Urinary bladder (tissue), 4 donors: Measurements from ENCODE around the gene ZNF32. TPM values are rescaled to one million over a fixed set of nuclear protein-coding genes. Genes with fewer than 3 reads are reported as not detected.

ENCODE experiments used
- DNase-seq: peaks from one replicate; pipeline ENCODE4 v3.0.0-alpha.2; 2015; ENCODE audit errors: extremely low spot score
- H3K27ac ChIP-seq: one replicate; pipeline ENCODE4 v1.5.1; 2013; ENCODE audit warnings: low read depth, mild to moderate bottlenecking, moderate library complexity
- H3K36me3 ChIP-seq: one replicate; pipeline ENCODE4 v1.6.1; 2013; ENCODE audit warnings: mild to moderate bottlenecking, moderate library complexity; ENCODE audit not compliant: insufficient read depth
- H3K4me1 ChIP-seq: one replicate; pipeline ENCODE4 v1.6.1; 2013; ENCODE audit warnings: mild to moderate bottlenecking, moderate library complexity; ENCODE audit not compliant: insufficient read depth
- H3K4me3 ChIP-seq: one replicate; pipeline ENCODE4 v1.5.1; 2013; ENCODE audit warnings: low read depth, low read length
- WGBS: extraction: QIAGEN DNeasy Blood & Tissue Kit; methylation state at CpG from one replicate; pipeline ENCODE4 v1.1.7; 2013; 5-methylcytosine and 5-hydroxymethylcytosine counted together
- polyA plus RNA-seq: library from polyadenylated mRNA; stranded (reverse); fragments of 200-250 nt; gene quantifications from one replicate; pipeline ENCODE4 v1.2.3, GENCODE V29; 2013
- total RNA-seq: library from RNA; depleted of rRNA; stranded (reverse); fragments of >200 nt; gene quantifications from one replicate; pipeline ENCODE4 v1.2.3, GENCODE V29; 2014
- donor health status: healthy with polysubstance abuse.
- donor health status: healthy.

The ZNF32 gene
- total and polyA plus RNA-seq, 2 donors: 37.7 to 50.9 TPM

- H3K4me1 ChIP-seq: no peaks in the 10 kb centered on the region
- no peak for DNase-seq
- H3K27ac ChIP-seq: no peak overlapping the region
- no peak overlapping the region for H3K4me3 ChIP-seq
- WGBS: 95% methylated on average over 16 of the region's 16 CpGs
- H3K36me3 ChIP-seq: no peaks in the 10 kb centered on the region
Observed at GRCh38 chr10:43688348-43688892, 39.7 kb upstream of the ZNF32 start.

- Histone ChIP-seq H3K4me1 (no peaks in the 10 kb centered on the region), H3K36me3 (no peaks in the 10 kb centered on the region), H3K27ac (no peak overlapping the region), H3K4me3 (no peak overlapping the region)
- no peak for DNase-seq
- WGBS: 83% methylated on average over 7 of the region's 7 CpGs
Observed at GRCh38 chr10:43687373-43687772, 38.7 kb upstream of the ZNF32 start.

DNA sequence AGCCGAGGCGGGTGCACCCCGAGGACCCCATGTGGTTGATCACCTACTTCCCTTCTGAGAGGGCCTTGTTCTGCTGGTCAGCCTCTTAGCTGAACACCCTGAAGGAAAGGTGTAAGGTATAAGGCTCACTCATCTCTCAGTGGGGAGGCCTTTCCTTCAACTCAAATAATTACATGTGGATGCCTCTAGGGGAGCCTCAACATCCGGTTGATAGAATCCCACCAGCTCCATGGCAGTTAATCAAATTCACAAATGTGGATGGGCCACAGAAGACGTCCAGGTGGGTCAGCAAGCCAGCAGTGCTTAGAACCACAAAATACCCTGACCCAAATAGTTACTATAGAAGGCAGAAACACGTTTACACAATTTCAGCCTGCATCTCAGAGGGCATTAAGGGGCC, 37.7 kb upstream of the ZNF32 start:
- H3K4me3 ChIP-seq: no peak overlapping the region
- no peaks in the 10 kb centered on the region for H3K4me1 ChIP-seq
- DNase-seq: no peak
- WGBS: 82% methylated on average over 6 of the region's 6 CpGs
- H3K36me3 ChIP-seq: no peaks in the 10 kb centered on the region
- H3K27ac ChIP-seq: no peak overlapping the region

- no peak overlapping the region for H3K4me3 ChIP-seq
- 89% methylated on average over 8 of the region's 8 CpGs for WGBS
- H3K4me1 ChIP-seq: no peaks in the 10 kb centered on the region
- H3K27ac ChIP-seq: no peak overlapping the region
- no peak for DNase-seq
- no peaks in the 10 kb centered on the region for H3K36me3 ChIP-seq
Observed at GRCh38 chr10:43685744-43686143, 37.1 kb upstream of the ZNF32 start.

GRCh38 chr10:43684292-43684559, 35.5 kb upstream of the ZNF32 start:
- Histone ChIP-seq H3K4me3 (no peak overlapping the region), H3K36me3 (no peaks in the 10 kb centered on the region), H3K27ac (no peak overlapping the region), H3K4me1 (no peaks in the 10 kb centered on the region)
- no peak for DNase-seq

GRCh38 chr10:43683451-43684291, 35.0 kb upstream of the ZNF32 start:
- H3K27ac ChIP-seq: no peak overlapping the region
- no peak for DNase-seq
- H3K4me1 ChIP-seq: no peaks in the 10 kb centered on the region
- no peak overlapping the region for H3K4me3 ChIP-seq
- no peaks in the 10 kb centered on the region for H3K36me3 ChIP-seq
- 43% methylated on average over 10 of the region's 10 CpGs for WGBS

DNA sequence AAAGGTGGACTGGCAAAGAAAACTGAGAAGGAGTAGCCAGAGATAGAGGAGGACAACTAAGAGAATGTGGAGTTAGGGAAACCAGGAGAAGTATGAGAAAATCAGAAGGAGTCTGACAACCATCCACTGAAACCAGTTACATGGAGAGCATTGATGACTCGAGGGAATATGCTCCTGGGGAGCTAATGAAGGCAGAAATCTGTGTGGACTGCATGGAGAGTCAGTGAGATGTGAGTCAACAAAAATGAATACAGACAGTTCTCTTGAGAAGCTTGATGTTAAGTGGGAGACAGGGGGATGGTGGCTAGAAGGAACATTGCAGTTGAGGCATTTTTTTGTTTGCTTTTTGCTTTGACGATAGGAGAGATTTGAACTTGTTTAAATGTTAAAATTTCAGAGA, 34.3 kb upstream of the ZNF32 start:
- no peak overlapping the region for H3K4me3 ChIP-seq
- H3K36me3 ChIP-seq: no peaks in the 10 kb centered on the region
- 92% methylated on average over 2 of the region's 2 CpGs for WGBS
- no peak overlapping the region for H3K27ac ChIP-seq
- no peaks in the 10 kb centered on the region for H3K4me1 ChIP-seq
- DNase-seq: no peak

DNA sequence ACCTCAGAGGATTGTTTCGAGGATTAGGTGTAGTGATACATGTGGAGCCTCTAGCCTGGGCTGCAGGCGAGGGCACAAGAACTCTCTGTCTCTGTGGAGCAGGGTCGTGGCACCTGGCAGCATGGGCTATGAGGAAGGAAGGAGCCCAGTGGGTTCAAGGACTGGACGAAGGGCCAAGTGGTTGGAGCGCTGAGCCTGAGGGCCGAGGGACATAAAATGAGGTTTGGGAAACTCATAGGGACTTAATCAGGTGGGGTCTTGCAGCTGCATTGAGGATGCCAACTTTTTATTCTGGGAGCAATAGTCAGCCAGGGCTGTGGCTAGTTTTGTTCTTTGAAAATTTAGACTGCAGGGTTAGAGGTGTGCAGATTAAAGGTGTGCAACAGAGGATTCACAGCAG, 33.0 kb upstream of the ZNF32 start:
- WGBS: 89% methylated on average over 6 of the region's 6 CpGs
- no peaks in the 10 kb centered on the region for H3K36me3 ChIP-seq
- H3K27ac ChIP-seq: no peak overlapping the region
- no peak overlapping the region for H3K4me3 ChIP-seq
- H3K4me1 ChIP-seq: no peaks in the 10 kb centered on the region
- DNase-seq: no peak

DNA sequence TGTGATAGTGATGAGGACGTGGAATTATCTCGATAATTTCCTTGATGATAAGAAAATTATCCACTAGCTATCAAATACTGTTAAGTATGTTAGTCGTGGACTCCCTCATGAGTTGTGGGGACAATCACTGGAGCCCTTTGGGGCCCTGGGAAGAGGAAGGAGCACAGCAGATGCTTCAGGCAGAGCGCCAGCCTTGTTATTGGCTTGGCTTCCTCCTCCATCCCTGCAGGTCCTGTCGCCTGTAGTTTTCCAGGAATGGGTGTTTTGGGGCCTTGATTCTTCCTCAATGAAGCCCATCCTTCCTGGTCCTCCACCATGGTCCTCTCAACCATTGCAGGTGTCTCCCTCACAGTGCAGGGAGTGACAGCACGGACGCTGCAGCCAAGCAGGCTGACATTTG, 32.5 kb upstream of the ZNF32 start:
- DNase-seq: no peak
- 79% methylated on average over 7 of the region's 7 CpGs for WGBS
- Histone ChIP-seq H3K4me3 (no peak overlapping the region), H3K36me3 (no peaks in the 10 kb centered on the region), H3K4me1 (no peaks in the 10 kb centered on the region), H3K27ac (no peak overlapping the region)

DNA sequence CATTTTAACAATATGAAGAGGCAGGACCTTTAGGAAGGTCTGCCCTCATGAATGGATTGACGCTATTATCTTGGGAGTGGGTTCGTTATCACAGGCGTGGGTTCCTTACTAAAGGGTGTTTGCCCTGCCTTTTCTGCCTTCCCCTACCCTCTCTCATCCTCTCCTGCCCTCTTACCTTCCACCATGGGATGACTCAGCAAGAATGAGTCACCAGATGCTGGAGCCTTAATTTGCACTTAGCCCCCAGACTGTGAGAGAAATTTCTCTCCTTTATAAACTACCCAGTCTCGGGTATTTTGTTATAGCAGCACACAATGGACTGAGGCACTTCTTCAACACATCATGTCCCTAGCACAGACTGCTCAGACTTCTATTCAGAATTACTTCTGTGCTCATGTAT, 31.4 kb upstream of the ZNF32 start:
- no peaks in the 10 kb centered on the region for H3K36me3 ChIP-seq
- H3K27ac ChIP-seq: no peak overlapping the region
- H3K4me1 ChIP-seq: no peaks in the 10 kb centered on the region
- no peak overlapping the region for H3K4me3 ChIP-seq
- DNase-seq: no peak
- 79% methylated on average over 4 of the region's 4 CpGs for whole genome bisulfite sequencing

DNA sequence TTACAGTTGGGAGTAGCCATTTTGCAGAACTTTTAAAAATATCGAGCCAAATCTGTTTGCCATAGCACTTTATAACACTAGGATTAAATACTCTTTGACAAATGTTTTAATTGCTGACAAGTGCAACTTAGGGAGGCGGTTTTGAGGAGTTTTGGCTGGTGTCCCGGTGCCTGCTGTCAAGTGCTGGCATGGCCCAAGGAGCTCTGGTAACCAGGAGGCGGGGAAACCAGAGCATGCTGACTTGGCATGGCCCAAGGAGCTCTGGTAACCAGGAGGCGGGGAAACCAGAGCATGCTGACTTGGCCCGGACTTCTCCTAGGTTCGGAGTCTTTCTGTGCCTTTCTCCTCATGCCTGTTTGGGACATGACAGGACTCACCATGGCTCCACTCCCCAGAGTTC, 30.8 kb upstream of the ZNF32 start:
- Histone ChIP-seq H3K4me3 (no peak overlapping the region), H3K4me1 (no peaks in the 10 kb centered on the region), H3K36me3 (no peaks in the 10 kb centered on the region), H3K27ac (no peak overlapping the region)
- no peak for DNase-seq
- 53% methylated on average over 7 of the region's 7 CpGs for WGBS

GRCh38 chr10:43678654-43679053, 30.0 kb upstream of the ZNF32 start:
- Histone ChIP-seq H3K4me3 (no peak overlapping the region), H3K27ac (no peak overlapping the region), H3K4me1 (no peaks in the 10 kb centered on the region), H3K36me3 (no peaks in the 10 kb centered on the region)
- DNase-seq: no peak
- 91% methylated on average over 10 of the region's 10 CpGs for WGBS

GRCh38 chr10:43676901-43677300, 28.2 kb upstream of the ZNF32 start:
- H3K4me1 ChIP-seq: no peaks in the 10 kb centered on the region
- no peaks in the 10 kb centered on the region for H3K36me3 ChIP-seq
- no peak overlapping the region for H3K4me3 ChIP-seq
- WGBS: 93% methylated on average over 7 of the region's 7 CpGs
- no peak for DNase-seq
- H3K27ac ChIP-seq: no peak overlapping the region

DNA sequence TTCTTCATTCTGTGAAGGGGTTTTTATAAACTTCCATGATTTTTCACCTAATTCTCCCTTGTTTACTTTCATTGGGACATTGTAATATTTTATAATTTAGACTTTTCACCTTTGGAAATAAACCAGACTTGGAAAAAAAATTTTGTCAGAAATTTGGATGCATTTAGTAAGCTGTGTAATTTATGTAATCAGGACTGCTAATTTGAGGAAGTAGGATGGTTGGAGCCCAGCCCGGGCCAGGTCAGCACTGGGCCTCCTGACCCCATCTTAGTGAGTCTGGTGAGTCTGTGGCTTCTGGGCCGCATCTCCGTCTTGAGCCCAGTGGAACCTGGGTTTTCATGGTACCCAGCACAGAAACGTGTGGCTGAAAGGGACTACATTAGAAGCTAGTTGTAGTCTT, 27.6 kb upstream of the ZNF32 start:
- Histone ChIP-seq H3K4me3 (no peak overlapping the region), H3K27ac (no peak overlapping the region), H3K4me1 (no peaks in the 10 kb centered on the region), H3K36me3 (no peaks in the 10 kb centered on the region)
- 83% methylated on average over 4 of the region's 4 CpGs for WGBS
- DNase-seq: no peak
